GM12865 (cell line): ENCODE measurements around the gene C11orf21.

ENCODE experiments used
- DNase-seq: peaks from one replicate; pipeline ENCODE4 v3.0.0; 2010; ENCODE audit warnings: low read depth
- H3K4me3 ChIP-seq: 2 replicates; pipeline ENCODE4 v1.5.1; 2011; ENCODE audit warnings: mild to moderate bottlenecking, low read depth, low read length, control low read depth
- CTCF ChIP-seq: IDR thresholded peaks from 2 replicates; pipeline ENCODE4 v1.5.1; 2011; ENCODE audit warnings: low read length, control low read depth, low read depth, inconsistent platforms; ENCODE audit not compliant: insufficient read depth; ENCODE audit errors: missing control alignments

The C11orf21 gene

GRCh38 chr11:2247496-2247895 is 54.2 kb downstream of the C11orf21 start:
- no peak overlapping the region for H3K4me3 ChIP-seq
- no peak for DNase-seq
- no peak for TF ChIP-seq CTCF
